ENCODE data around the gene KCNF1.

KCNF1 gene

DNA sequence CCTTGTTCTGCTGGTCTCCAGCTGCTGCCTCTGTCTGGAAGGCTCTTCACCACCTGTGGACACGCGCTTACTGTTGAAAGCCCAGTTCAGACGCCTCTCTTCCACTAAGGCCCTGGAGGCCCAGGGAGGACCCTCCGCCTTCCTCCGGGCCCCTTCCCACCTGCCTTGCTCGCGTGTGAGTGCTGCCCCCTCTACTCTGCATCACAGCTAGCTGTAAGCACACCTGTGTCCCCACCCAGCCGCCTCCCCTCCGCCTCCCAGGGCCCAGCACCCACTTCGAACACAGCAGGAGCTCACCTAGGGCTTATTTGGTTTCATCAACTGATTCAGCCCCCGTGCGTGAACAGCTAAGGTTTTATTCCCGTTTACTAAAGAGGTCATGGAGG lies 49.7 kb downstream of the KCNF1 start:
- no peak for DNase-seq

DNA sequence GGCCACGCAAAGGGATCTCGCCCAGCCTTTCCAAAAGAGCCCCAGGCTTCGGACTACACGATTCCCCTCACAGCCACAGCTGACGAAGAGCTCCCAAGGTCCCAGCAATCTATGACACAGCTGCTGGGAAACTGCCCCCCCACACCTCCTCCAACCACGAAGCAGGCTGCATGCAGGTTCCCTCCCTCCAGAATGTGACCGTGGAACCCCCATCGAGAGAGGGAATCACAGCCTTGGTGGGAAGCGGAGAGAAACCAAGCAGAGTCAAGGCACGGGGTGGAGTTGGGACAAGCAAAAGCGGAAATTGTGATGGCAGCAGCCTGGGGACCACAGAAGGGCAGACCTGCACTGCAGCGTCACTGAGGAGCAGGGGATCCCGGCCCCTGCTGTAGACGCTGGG lies 50.3 kb downstream of the KCNF1 start:
- no peak for DNase-seq

DNA sequence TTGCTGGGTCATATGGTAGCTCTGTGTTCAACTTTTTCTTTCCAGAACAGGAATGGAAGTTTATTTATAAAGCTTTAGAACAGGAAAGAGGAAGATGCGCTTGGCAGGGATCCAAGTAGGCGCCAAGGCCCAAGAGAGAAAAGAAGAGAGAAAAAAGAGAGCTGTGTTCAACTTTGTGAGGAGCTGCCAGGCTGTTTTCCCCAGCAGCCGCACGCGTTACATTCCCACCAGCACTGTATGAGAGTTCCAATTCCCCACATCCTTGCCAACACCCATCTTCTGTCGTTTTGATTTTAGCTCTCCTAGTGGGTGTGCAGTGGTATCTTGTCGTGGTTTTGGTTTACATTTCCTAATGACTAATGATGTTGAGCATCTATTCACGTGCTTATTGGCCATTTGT lies 51.4 kb downstream of the KCNF1 start:
- peak in 23 of 56 donors; percentile 9 to 63 (median 29) for DNase-seq

Measured in amygdala (tissue), 56 donors.